Neural progenitor cell (in vitro differentiated cells): ENCODE measurements around the gene SPATA31C1. TPM values are rescaled to one million over a fixed set of nuclear protein-coding genes. Genes with fewer than 3 reads are reported as not detected.
A peak's percentile ranks its signal among the peaks of the same experiment; 100 is the strongest.

Source experiments
- DNase-seq: peaks from one replicate; pipeline ENCODE4 v3.0.0-alpha.2; 2016; ENCODE audit warnings: low spot score
- H2AFZ ChIP-seq: fragments of 200-600 bp; sonication (generic); replicated peaks from 2 replicates; pipeline ENCODE4 v1.6.1; 2016; ENCODE audit warnings: antibody characterized with exemption
- H3F3A ChIP-seq: fragments of 200-600 bp; sonication (generic); 2 replicates; pipeline ENCODE4 v1.6.1; 2016; ENCODE audit warnings: antibody characterized with exemption, low read depth
- H3K27ac ChIP-seq: fragments of 200-600 bp; sonication (generic); 2 replicates; pipeline ENCODE4 v1.5.1; 2016; ENCODE audit warnings: mild to moderate bottlenecking
- H3K27me3 ChIP-seq: fragments of 200-600 bp; sonication (generic); 2 replicates; pipeline ENCODE4 v1.6.1; 2016; ENCODE audit warnings: mild to moderate bottlenecking, moderate library complexity
- H3K36me3 ChIP-seq: fragments of 200-600 bp; sonication (generic); 2 replicates; pipeline ENCODE4 v1.5.1; 2016
- H3K4me1 ChIP-seq: fragments of 200-600 bp; sonication (generic); 2 replicates; pipeline ENCODE4 v1.6.1; 2016; ENCODE audit warnings: mixed run types
- H3K4me2 ChIP-seq: fragments of 200-600 bp; sonication (generic); 2 replicates; pipeline ENCODE4 v1.6.1; 2016
- H3K4me3 ChIP-seq: fragments of 200-600 bp; sonication (generic); 2 replicates; pipeline ENCODE4 v1.5.1; 2016
- H3K79me2 ChIP-seq: fragments of 200-600 bp; sonication (generic); 2 replicates; pipeline ENCODE4 v1.6.1; 2016; ENCODE audit warnings: low read depth
- H3K9ac ChIP-seq: fragments of 200-600 bp; sonication (generic); 2 replicates; pipeline ENCODE4 v1.6.1; 2016
- H3K9me3 ChIP-seq: fragments of 200-600 bp; sonication (generic); 2 replicates; pipeline ENCODE4 v1.5.1; 2016; ENCODE audit warnings: low read depth
- H4K20me1 ChIP-seq: fragments of 200-600 bp; sonication (generic); 2 replicates; pipeline ENCODE4 v1.6.1; 2016; ENCODE audit warnings: low read depth
- H3K27ac Mint-ChIP-seq: 3 replicates; pipeline ENCODE4 v1.8.0; 2021; ENCODE audit warnings: mixed read lengths
- H3K27me3 Mint-ChIP-seq: 2 replicates; pipeline ENCODE4 v1.8.0; 2022; ENCODE audit warnings: low read depth, mild to moderate bottlenecking, inconsistent platforms, moderate library complexity, mixed read lengths; ENCODE audit not compliant: insufficient read depth
- H3K36me3 Mint-ChIP-seq: 3 replicates; pipeline ENCODE4 v1.8.0; 2021; ENCODE audit warnings: mixed read lengths
- H3K4me1 Mint-ChIP-seq: 3 replicates; pipeline ENCODE4 v1.8.0; 2021; ENCODE audit warnings: mixed read lengths
- H3K4me3 Mint-ChIP-seq: 3 replicates; pipeline ENCODE4 v1.8.0; 2021; ENCODE audit warnings: mild to moderate bottlenecking, moderate library complexity, mixed read lengths
- H3K9me3 Mint-ChIP-seq: 3 replicates; pipeline ENCODE4 v1.8.0; 2020; ENCODE audit warnings: mixed read lengths
- EZH2 ChIP-seq: fragments of 200-600 bp; sonication (generic); IDR thresholded peaks from 2 replicates; pipeline ENCODE4 v1.6.1; 2017; ENCODE audit warnings: antibody characterized with exemption, mild to moderate bottlenecking, moderate library complexity
- EZH2phosphoT487 ChIP-seq: fragments of 200-600 bp; sonication (generic); IDR thresholded peaks from 2 replicates; pipeline ENCODE4 v1.6.1; 2017; ENCODE audit warnings: antibody characterized with exemption
- total RNA-seq: library from RNA; depleted of rRNA; stranded (reverse); fragments of >200 nt; gene quantifications from 2 replicates; pipeline ENCODE4 v1.2.3, GENCODE V29; 2015; ENCODE audit warnings: low replicate concordance
- TF ChIP-seq, protein P1 (sequence below): fragments of 200-600 bp; sonication (generic); IDR thresholded peaks from 2 replicates; pipeline ENCODE4 v1.5.1; 2017; ENCODE audit warnings: antibody characterized with exemption, mild to moderate bottlenecking

The SPATA31C1 gene
- total RNA-seq, 1 donor from 2014 or later: not detected

DNA sequence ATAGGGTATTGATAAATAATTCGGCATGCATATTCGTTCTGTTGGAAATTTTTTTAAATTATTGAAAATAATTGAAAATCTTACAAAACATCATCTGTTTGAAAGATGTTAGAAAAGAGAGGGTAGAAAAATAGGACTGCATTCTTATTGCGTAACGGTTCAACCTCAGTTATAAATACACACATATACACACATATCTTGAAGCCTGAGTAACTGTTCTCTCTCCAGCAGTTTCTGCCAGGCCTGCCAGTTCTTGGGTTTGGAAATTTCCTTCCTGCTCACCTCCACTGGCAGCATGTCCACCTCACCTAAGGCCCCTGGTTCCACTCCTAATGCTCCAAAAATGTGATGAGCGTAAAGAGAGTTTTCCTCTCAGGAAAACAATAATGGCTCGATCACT lies 26.0 kb upstream of the SPATA31C1 start:
- no peaks in the 10 kb centered on the region for H3K36me3 Mint-ChIP-seq

DNA sequence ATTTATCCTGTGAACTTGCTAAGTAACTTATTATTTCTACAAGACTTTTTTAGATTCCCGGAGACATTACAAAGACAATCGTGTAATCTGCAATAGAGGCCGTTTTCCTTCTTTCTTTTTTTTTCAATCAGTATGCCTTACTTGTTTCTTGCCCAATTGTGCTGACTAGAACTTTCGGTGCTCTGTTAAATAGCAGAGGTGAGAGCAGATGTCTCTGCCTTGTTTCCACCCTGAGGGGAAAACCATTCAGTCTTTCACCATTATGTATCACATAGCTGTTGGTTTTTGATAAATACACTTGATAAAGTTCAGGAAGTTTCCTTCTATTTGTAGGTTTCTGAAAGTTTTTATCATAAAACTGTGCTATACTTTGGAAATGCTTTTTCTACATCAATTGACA lies 24.8 kb upstream of the SPATA31C1 start:
- H3F3A ChIP-seq: no peaks in the 10 kb centered on the region
- H3K4me3 ChIP-seq: no peak overlapping the region
- Mint-ChIP-seq H3K4me1 (no peaks in the 10 kb centered on the region), H3K9me3 (peaks cover 7% of the 10 kb centered on the region), H3K36me3 (no peaks in the 10 kb centered on the region), H3K27me3 (peaks cover 3% of the 10 kb centered on the region), H3K4me3 (no peak overlapping the region), H3K27ac (no peak overlapping the region)
- no peak for DNase-seq
- H3K9ac ChIP-seq: no peak overlapping the region
- no peaks in the 10 kb centered on the region for H3K36me3 ChIP-seq
- H3K27me3 ChIP-seq: no peaks in the 10 kb centered on the region
- no peaks in the 10 kb centered on the region for H3K9me3 ChIP-seq
- H3K79me2 ChIP-seq: no peaks in the 10 kb centered on the region
- H3K4me2 ChIP-seq: no peak overlapping the region
- H3K27ac ChIP-seq: no peak overlapping the region
- TF ChIP-seq, protein P1, sequence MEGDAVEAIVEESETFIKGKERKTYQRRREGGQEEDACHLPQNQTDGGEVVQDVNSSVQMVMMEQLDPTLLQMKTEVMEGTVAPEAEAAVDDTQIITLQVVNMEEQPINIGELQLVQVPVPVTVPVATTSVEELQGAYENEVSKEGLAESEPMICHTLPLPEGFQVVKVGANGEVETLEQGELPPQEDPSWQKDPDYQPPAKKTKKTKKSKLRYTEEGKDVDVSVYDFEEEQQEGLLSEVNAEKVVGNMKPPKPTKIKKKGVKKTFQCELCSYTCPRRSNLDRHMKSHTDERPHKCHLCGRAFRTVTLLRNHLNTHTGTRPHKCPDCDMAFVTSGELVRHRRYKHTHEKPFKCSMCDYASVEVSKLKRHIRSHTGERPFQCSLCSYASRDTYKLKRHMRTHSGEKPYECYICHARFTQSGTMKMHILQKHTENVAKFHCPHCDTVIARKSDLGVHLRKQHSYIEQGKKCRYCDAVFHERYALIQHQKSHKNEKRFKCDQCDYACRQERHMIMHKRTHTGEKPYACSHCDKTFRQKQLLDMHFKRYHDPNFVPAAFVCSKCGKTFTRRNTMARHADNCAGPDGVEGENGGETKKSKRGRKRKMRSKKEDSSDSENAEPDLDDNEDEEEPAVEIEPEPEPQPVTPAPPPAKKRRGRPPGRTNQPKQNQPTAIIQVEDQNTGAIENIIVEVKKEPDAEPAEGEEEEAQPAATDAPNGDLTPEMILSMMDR: no peak
- TF ChIP-seq EZH2phosphoT487: no peak
- TF ChIP-seq EZH2: no peak
- no peak overlapping the region for H2AFZ ChIP-seq
- no peaks in the 10 kb centered on the region for H4K20me1 ChIP-seq
- H3K4me1 ChIP-seq: peaks cover 6% of the 10 kb centered on the region

More for the DNA sequence above, 26.0 kb upstream of the SPATA31C1 start:
- Histone ChIP-seq H3K4me2 (no peak overlapping the region), H3K9me3 (no peaks in the 10 kb centered on the region), H3K4me1 (peaks cover 6% of the 10 kb centered on the region), H3K27ac (no peak overlapping the region), H3K36me3 (no peaks in the 10 kb centered on the region), H3K9ac (no peak overlapping the region), H3K27me3 (no peaks in the 10 kb centered on the region), H3F3A (no peaks in the 10 kb centered on the region), H2AFZ (no peak overlapping the region), H4K20me1 (no peaks in the 10 kb centered on the region), H3K79me2 (no peaks in the 10 kb centered on the region), H3K4me3 (no peak overlapping the region)
- Mint-ChIP-seq H3K27me3 (peaks cover 3% of the 10 kb centered on the region), H3K9me3 (peaks cover 2% of the 10 kb centered on the region), H3K4me1 (no peaks in the 10 kb centered on the region), H3K27ac (no peak overlapping the region), H3K4me3 (no peak overlapping the region)
- no peak for DNase-seq
- TF ChIP-seq, protein P1: no peak
- no peak for TF ChIP-seq EZH2phosphoT487
- TF ChIP-seq EZH2: no peak

GRCh38 chr9:87894998-87895625 lies 22.6 kb upstream of the SPATA31C1 start:
- Histone ChIP-seq H3K79me2 (no peaks in the 10 kb centered on the region), H4K20me1 (no peaks in the 10 kb centered on the region), H3K4me3 (no peak overlapping the region), H3K36me3 (no peaks in the 10 kb centered on the region), H3K9ac (no peak overlapping the region), H3K4me2 (no peak overlapping the region), H3K4me1 (peaks cover 6% of the 10 kb centered on the region), H3K9me3 (no peaks in the 10 kb centered on the region), H3K27ac (no peak overlapping the region), H3F3A (no peaks in the 10 kb centered on the region), H2AFZ (no peak overlapping the region), H3K27me3 (no peaks in the 10 kb centered on the region)
- H3K4me1 Mint-ChIP-seq: no peaks in the 10 kb centered on the region
- H3K9me3 Mint-ChIP-seq: peaks cover 8% of the 10 kb centered on the region
- TF ChIP-seq EZH2phosphoT487: no peak
- TF ChIP-seq, protein P1: peak; percentile 25
- TF ChIP-seq EZH2: no peak
- H3K27me3 Mint-ChIP-seq: peaks cover 3% of the 10 kb centered on the region
- no peaks in the 10 kb centered on the region for H3K36me3 Mint-ChIP-seq
- no peak overlapping the region for H3K4me3 Mint-ChIP-seq
- DNase-seq: no peak
- H3K27ac Mint-ChIP-seq: no peak overlapping the region
